Astrocyte of the hippocampus (primary cell): ENCODE measurements around the gene LZTS2.
"Not testable (repeated sequence)": the region's sequence is repeated elsewhere in the genome, so short reads cannot be mapped to it uniquely, and the experiment has no call there.

Experiments used
- DNase-seq: peaks from one replicate; pipeline ENCODE4 v3.0.0; 2011; ENCODE audit warnings: low read depth, low spot score

The LZTS2 gene

GRCh38 chr10:101031796-101032636, 32.4 kb downstream of the LZTS2 start:
- peak; percentile 90 for DNase-seq

GRCh38 chr10:101032637-101033224, 33.1 kb downstream of the LZTS2 start:
- DNase-seq = peak; percentile 94

- DNase-seq = no peak
These were observed 33.7 kb downstream of the LZTS2 start for GRCh38 chr10:101033276-101033675.

- not testable (repeated sequence) for DNase-seq
These were observed 34.8 kb downstream of the LZTS2 start for GRCh38 chr10:101034404-101034803.

- no peak for DNase-seq
These were observed 35.7 kb downstream of the LZTS2 start for GRCh38 chr10:101035314-101035713.

- DNase-seq = no peak
These were observed 36.5 kb downstream of the LZTS2 start for GRCh38 chr10:101035916-101036702.

- no peak for DNase-seq
These were observed 37.1 kb downstream of the LZTS2 start for GRCh38 chr10:101036726-101037125.

GRCh38 chr10:101038484-101038883, 38.9 kb downstream of the LZTS2 start:
- DNase-seq = no peak

GRCh38 chr10:101040061-101040460, 40.5 kb downstream of the LZTS2 start:
- no peak for DNase-seq

- DNase-seq = no peak
These were observed 41.2 kb downstream of the LZTS2 start for GRCh38 chr10:101040851-101041250.

GRCh38 chr10:101041252-101041761, 41.7 kb downstream of the LZTS2 start:
- peak; percentile 91 for DNase-seq

GRCh38 chr10:101042118-101042517, 42.5 kb downstream of the LZTS2 start:
- DNase-seq = no peak

- DNase-seq = peak; percentile 96
These were observed 43.2 kb downstream of the LZTS2 start for GRCh38 chr10:101042667-101043362.

GRCh38 chr10:101043363-101043707, 43.7 kb downstream of the LZTS2 start:
- no peak for DNase-seq

GRCh38 chr10:101044117-101044516, 44.5 kb downstream of the LZTS2 start:
- no peak for DNase-seq

GRCh38 chr10:101046332-101047238, 47.0 kb downstream of the LZTS2 start:
- peak; percentile 46 for DNase-seq

- peak; percentile 26 for DNase-seq
These were observed 47.7 kb downstream of the LZTS2 start for GRCh38 chr10:101047268-101047667.

- DNase-seq = no peak
These were observed 48.6 kb downstream of the LZTS2 start for GRCh38 chr10:101047961-101048892.
